CD1c-positive myeloid dendritic cell (primary cell): ENCODE measurements around the gene TMEM238L.

Source experiments
- DNase-seq: peaks from one replicate; pipeline ENCODE4 v3.0.0-alpha.2; 2016; ENCODE audit errors: extremely low spot score

Gene TMEM238L

GRCh38 chr17:10773391-10773790 is 30.5 kb downstream of the TMEM238L start:
- DNase-seq: no peak

GRCh38 chr17:10772425-10773380 is 31.2 kb downstream of the TMEM238L start:
- DNase-seq: peak; percentile 79

GRCh38 chr17:10771148-10771547 is 32.8 kb downstream of the TMEM238L start:
- DNase-seq: no peak

GRCh38 chr17:10769840-10770239 is 34.1 kb downstream of the TMEM238L start:
- DNase-seq: no peak

- DNase-seq: no peak
Measured at GRCh38 chr17:10768750-10769251, 35.1 kb downstream of the TMEM238L start.

GRCh38 chr17:10767232-10767631 is 36.7 kb downstream of the TMEM238L start:
- DNase-seq: no peak

- DNase-seq: no peak
Measured at GRCh38 chr17:10762037-10762436, 41.9 kb downstream of the TMEM238L start.

- no peak for DNase-seq
Measured at GRCh38 chr17:10761281-10761680, 42.6 kb downstream of the TMEM238L start.

GRCh38 chr17:10758062-10758461 is 45.8 kb downstream of the TMEM238L start:
- DNase-seq: no peak

- DNase-seq: no peak
Measured at GRCh38 chr17:10757647-10758046, 46.3 kb downstream of the TMEM238L start.

- no peak for DNase-seq
Measured at GRCh38 chr17:10757067-10757466, 46.8 kb downstream of the TMEM238L start.

- no peak for DNase-seq
Measured at GRCh38 chr17:10756619-10757018, 47.3 kb downstream of the TMEM238L start.

- DNase-seq: no peak
Measured at GRCh38 chr17:10756185-10756584, 47.7 kb downstream of the TMEM238L start.

GRCh38 chr17:10755592-10756127 is 48.2 kb downstream of the TMEM238L start:
- no peak for DNase-seq

- no peak for DNase-seq
Measured at GRCh38 chr17:10754861-10755591, 48.9 kb downstream of the TMEM238L start.

GRCh38 chr17:10754109-10754508 is 49.8 kb downstream of the TMEM238L start:
- no peak for DNase-seq

- no peak for DNase-seq
Measured at GRCh38 chr17:10752696-10753095, 51.2 kb downstream of the TMEM238L start.

GRCh38 chr17:10751563-10751962 is 52.3 kb downstream of the TMEM238L start:
- no peak for DNase-seq

- no peak for DNase-seq
Measured at GRCh38 chr17:10750210-10750609, 53.7 kb downstream of the TMEM238L start.

GRCh38 chr17:10748531-10749181 is 55.2 kb downstream of the TMEM238L start:
- no peak for DNase-seq

GRCh38 chr17:10745231-10745630 is 58.7 kb downstream of the TMEM238L start:
- DNase-seq: no peak
